Testis (tissue), 3 donors: ENCODE results near the gene ROR2. TPM values are rescaled to one million over a fixed set of nuclear protein-coding genes. Genes with fewer than 3 reads are reported as not detected.

Experiments
- DNase-seq: peaks from one replicate; pipeline ENCODE4 v3.0.0-alpha.2; 2019
- H3K27ac ChIP-seq, 2 donors: fragments of 200-600 bp; sonication (generic); one replicate each; pipeline ENCODE4 v1.5.1; 2019
- H3K27me3 ChIP-seq: fragments of 200-600 bp; sonication (generic); one replicate; pipeline ENCODE4 v1.5.1; 2019
- H3K36me3 ChIP-seq: fragments of 200-600 bp; sonication (generic); one replicate; pipeline ENCODE4 v1.5.1; 2017; ENCODE audit warnings: low read depth; ENCODE audit errors: missing control alignments
- H3K4me1 ChIP-seq: fragments of 200-600 bp; sonication (generic); one replicate; pipeline ENCODE4 v1.5.1; 2019
- H3K4me3 ChIP-seq, 2 donors: fragments of 200-600 bp; sonication (generic); one replicate each; pipeline ENCODE4 v1.5.1; 2017 to 2019
- H3K9me3 ChIP-seq: fragments of 200-600 bp; sonication (generic); one replicate; pipeline ENCODE4 v1.5.1; 2017
- CTCF ChIP-seq, 3 experiments: fragments of 450-650 bp in 2 of 3; fragments of 200-600 bp in 1 of 3; sonication (generic) in 1 of 3; IDR thresholded peaks; one replicate each; pipeline ENCODE4 v1.5.1; 2016 to 2019; ENCODE audit warnings: antibody characterized with exemption in 3 of 3, mild to moderate bottlenecking in 2 of 3, moderate library complexity in 1 of 3
- POLR2A ChIP-seq: fragments of 450-650 bp; IDR thresholded peaks from one replicate; pipeline ENCODE4 v1.6.1; 2017; ENCODE audit warnings: antibody characterized with exemption, mild to moderate bottlenecking, moderate library complexity
- WGBS, 2 donors: methylation state at CpG; one replicate each; pipeline ENCODE4 v1.1.5; 2018; 5-methylcytosine and 5-hydroxymethylcytosine counted together
- intact Hi-C: fragments of 100-400 bp; cut with DNase I; formaldehyde crosslinking; loops from one replicate; pipeline ENCODE4 v1.15.1; 2023; ENCODE audit warnings: low total_unique reads
- polyA plus RNA-seq: library from polyadenylated mRNA; stranded (reverse); fragments of 350-450 nt; fragmentation: Illumina TruSeq; extraction: RNeasy Lipid Tissue Mini Kit (QIAGEN cat#74804); gene quantifications from one replicate; pipeline ENCODE4 v1.2.3, GENCODE V29; 2014; ENCODE audit warnings: low read depth, low replicate concordance; ENCODE audit not compliant: insufficient read depth
- total RNA-seq, 2 donors: library from RNA; depleted of rRNA; stranded (reverse); fragments of >200 nt; gene quantifications; one replicate each; pipeline ENCODE4 v1.2.3, GENCODE V29; 2016

ROR2 gene
- total and polyA plus RNA-seq, 3 donors from 2014 or later, result 11.5 to 16.5 (median 12.3) TPM

- TF ChIP-seq CTCF (IDR thresholded peaks at IDR 0.05) (no peak), POLR2A (no peak)
- Histone ChIP-seq H3K27ac (no peak overlapping the region), H3K27me3 (no peaks in the 10 kb centered on the region), H3K36me3 (no peaks in the 10 kb centered on the region), H3K9me3 (no peaks in the 10 kb centered on the region), H3K4me3 (no peak overlapping the region), H3K4me1 (no peaks in the 10 kb centered on the region)
- WGBS, 2 donors, result 88 to 94% methylated on average over 6 to 7 of the region's 7 CpGs
- DNase-seq, result no peak
- intact Hi-C loops, result no loop called here
Observed at GRCh38 chr9:91929331-91929730, 20.7 kb downstream of the ROR2 start.

GRCh38 chr9:91927922-91928510 is 22.0 kb downstream of the ROR2 start:
- no peak for TF ChIP-seq CTCF (IDR thresholded peaks at IDR 0.05)
- TF ChIP-seq POLR2A, result no peak
- Histone ChIP-seq H3K27me3 (no peaks in the 10 kb centered on the region), H3K4me1 (no peaks in the 10 kb centered on the region), H3K9me3 (no peaks in the 10 kb centered on the region), H3K4me3 (no peak overlapping the region), H3K36me3 (no peaks in the 10 kb centered on the region), H3K27ac (no peak overlapping the region)
- WGBS, 2 donors, result 85 to 97% methylated on average over 8 of the region's 8 CpGs
- no peak for DNase-seq
- intact Hi-C loops, result no loop called here

GRCh38 chr9:91924090-91924489 is 25.9 kb downstream of the ROR2 start:
- 90 to 91% methylated on average over 6 of the region's 6 CpGs for WGBS, 2 donors
- TF ChIP-seq POLR2A (no peak), CTCF (IDR thresholded peaks at IDR 0.05) (no peak)
- intact Hi-C loops, result no loop called here
- H3K27ac ChIP-seq, result no peak overlapping the region
- no peaks in the 10 kb centered on the region for H3K9me3 ChIP-seq
- no peak for DNase-seq
- H3K4me3 ChIP-seq, result no peak overlapping the region
- H3K36me3 ChIP-seq, result no peaks in the 10 kb centered on the region
- H3K4me1 ChIP-seq, result no peaks in the 10 kb centered on the region
- no peaks in the 10 kb centered on the region for H3K27me3 ChIP-seq

GRCh38 chr9:91923145-91923544 is 26.9 kb downstream of the ROR2 start:
- WGBS, 2 donors, result 70 to 84% methylated on average over 1 of the region's 1 CpG
- no peaks in the 10 kb centered on the region for H3K4me1 ChIP-seq
- H3K9me3 ChIP-seq, result no peaks in the 10 kb centered on the region
- no peak for DNase-seq
- TF ChIP-seq POLR2A (no peak), CTCF (IDR thresholded peaks at IDR 0.05) (no peak)
- intact Hi-C loops, result no loop called here
- no peak overlapping the region for H3K4me3 ChIP-seq
- no peaks in the 10 kb centered on the region for H3K27me3 ChIP-seq
- no peak overlapping the region for H3K27ac ChIP-seq
- H3K36me3 ChIP-seq, result no peaks in the 10 kb centered on the region

GRCh38 chr9:91921371-91921770 is 28.7 kb downstream of the ROR2 start:
- no peak for TF ChIP-seq CTCF (IDR thresholded peaks at IDR 0.05)
- TF ChIP-seq POLR2A, result no peak
- H3K36me3 ChIP-seq, result no peaks in the 10 kb centered on the region
- H3K9me3 ChIP-seq, result no peaks in the 10 kb centered on the region
- no peaks in the 10 kb centered on the region for H3K4me1 ChIP-seq
- H3K27me3 ChIP-seq, result no peaks in the 10 kb centered on the region
- 87 to 90% methylated on average over 9 of the region's 9 CpGs for WGBS, 2 donors
- H3K27ac ChIP-seq, result no peak overlapping the region
- H3K4me3 ChIP-seq, result no peak overlapping the region
- intact Hi-C loops, result no loop called here
- no peak for DNase-seq
